Measurements from ENCODE around the gene SPTLC3. TPM values are rescaled to one million over a fixed set of nuclear protein-coding genes. Genes with fewer than 3 reads are reported as not detected.
A peak's percentile ranks its signal among the peaks of the same experiment; 100 is the strongest.

The SPTLC3 gene
- total and polyA plus RNA-seq, 2 donors (not counting 1 experiment from before 2014, with no cell fraction given) = 4.0 TPM

GRCh38 chr20:12969071-12969669 is 39.6 kb upstream of the SPTLC3 start:
- Histone ChIP-seq H3K27me3 (ENCODE audit: control insufficient read depth, insufficient read depth, low read length) (no peaks in the 10 kb centered on the region), H3K36me3 (ENCODE audit: control insufficient read depth, insufficient read depth, low read length) (no peaks in the 10 kb centered on the region), H3K9ac (ENCODE audit: insufficient read depth, low read length) (no peak overlapping the region), H3K4me2 (ENCODE audit: extremely low read depth, insufficient read depth, low read length) (no peak overlapping the region), H3K9me3 (ENCODE audit: control insufficient read depth, insufficient read depth, low read depth, low read length) (no peaks in the 10 kb centered on the region), H3K4me1 (ENCODE audit: control insufficient read depth, extremely low read depth, insufficient read depth, low read length) (no peaks in the 10 kb centered on the region), H3K4me3 (replicated peaks in 1 of 4; ENCODE audit: control extremely low read depth in 1 of 4, insufficient read depth in 1 of 4, low read depth in 3 of 4, low read length in 4 of 4) (no peak overlapping the region), H3K27ac (ENCODE audit: insufficient read depth, low read length) (no peak overlapping the region), H3K79me2 (ENCODE audit: control insufficient read depth, insufficient read depth, low read length) (no peaks in the 10 kb centered on the region), H4K20me1 (ENCODE audit: control insufficient read depth, extremely low read depth, insufficient read depth, low read length) (no peaks in the 10 kb centered on the region), H2AFZ (ENCODE audit: low read length) (no peak overlapping the region)
- no peak for DNase-seq (ENCODE audit: low read depth in 2 of 2)
- no peak for TF ChIP-seq EZH2 (IDR thresholded peaks at IDR 0.05; ENCODE audit: low read length, missing control alignments)
- no peak for TF ChIP-seq CTCF (conservative IDR thresholded peaks at IDR 0.05 in 1 of 2, IDR thresholded peaks at IDR 0.05 in 1 of 2; ENCODE audit: low read depth in 1 of 2, low read length in 2 of 2)

DNA sequence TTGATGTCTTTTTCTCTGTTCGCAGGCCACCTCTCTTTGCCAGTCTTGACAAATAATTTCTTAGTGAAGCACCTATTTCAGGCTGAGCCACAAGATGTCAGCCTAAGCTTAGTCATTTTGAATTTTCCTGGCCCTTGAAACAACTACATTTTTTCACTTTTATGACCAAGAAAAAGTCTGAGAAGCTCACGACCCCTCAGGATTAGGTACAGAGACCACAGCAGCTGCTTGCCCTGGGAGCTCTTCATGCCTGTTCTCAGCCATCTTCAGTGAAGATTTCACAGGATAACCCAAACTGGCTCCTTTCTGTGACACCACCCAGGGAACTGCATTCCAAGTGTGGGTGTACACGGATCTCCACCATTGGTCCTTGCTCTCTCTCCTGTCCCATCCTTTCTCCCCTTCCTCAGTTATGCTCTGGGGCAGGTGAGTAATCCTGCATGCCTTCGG is 38.4 kb upstream of the SPTLC3 start:
- Histone ChIP-seq H2AFZ (ENCODE audit: low read length) (no peak overlapping the region), H3K4me2 (ENCODE audit: extremely low read depth, insufficient read depth, low read length) (no peak overlapping the region), H4K20me1 (ENCODE audit: control insufficient read depth, extremely low read depth, insufficient read depth, low read length) (no peaks in the 10 kb centered on the region), H3K27me3 (ENCODE audit: control insufficient read depth, insufficient read depth, low read length) (no peaks in the 10 kb centered on the region), H3K36me3 (ENCODE audit: control insufficient read depth, insufficient read depth, low read length) (no peaks in the 10 kb centered on the region), H3K27ac (ENCODE audit: insufficient read depth, low read length) (no peak overlapping the region), H3K4me1 (ENCODE audit: control insufficient read depth, extremely low read depth, insufficient read depth, low read length) (no peaks in the 10 kb centered on the region), H3K9ac (ENCODE audit: insufficient read depth, low read length) (no peak overlapping the region), H3K9me3 (ENCODE audit: control insufficient read depth, insufficient read depth, low read depth, low read length) (no peaks in the 10 kb centered on the region), H3K79me2 (ENCODE audit: control insufficient read depth, insufficient read depth, low read length) (no peaks in the 10 kb centered on the region), H3K4me3 (replicated peaks in 1 of 4; ENCODE audit: control extremely low read depth in 1 of 4, insufficient read depth in 1 of 4, low read depth in 3 of 4, low read length in 4 of 4) (no peak overlapping the region)
- TF ChIP-seq EZH2 (IDR thresholded peaks at IDR 0.05; ENCODE audit: low read length, missing control alignments) (no peak), CTCF (conservative IDR thresholded peaks at IDR 0.05 in 1 of 2, IDR thresholded peaks at IDR 0.05 in 1 of 2; ENCODE audit: low read depth in 1 of 2, low read length in 2 of 2) (peak; percentile 71 to 72)
- DNase-seq (ENCODE audit: low read depth in 2 of 2) = peak; percentile 39 to 74

GRCh38 chr20:12975833-12976608 is 32.8 kb upstream of the SPTLC3 start:
- Histone ChIP-seq H3K4me1 (ENCODE audit: control insufficient read depth, extremely low read depth, insufficient read depth, low read length) (no peaks in the 10 kb centered on the region), H4K20me1 (ENCODE audit: control insufficient read depth, extremely low read depth, insufficient read depth, low read length) (no peaks in the 10 kb centered on the region), H3K9me3 (ENCODE audit: control insufficient read depth, insufficient read depth, low read depth, low read length) (no peaks in the 10 kb centered on the region), H3K27ac (ENCODE audit: insufficient read depth, low read length) (no peak overlapping the region), H3K4me3 (replicated peaks in 1 of 4; ENCODE audit: control extremely low read depth in 1 of 4, insufficient read depth in 1 of 4, low read depth in 3 of 4, low read length in 4 of 4) (no peak overlapping the region), H3K4me2 (ENCODE audit: extremely low read depth, insufficient read depth, low read length) (no peak overlapping the region), H3K79me2 (ENCODE audit: control insufficient read depth, insufficient read depth, low read length) (no peaks in the 10 kb centered on the region), H3K9ac (ENCODE audit: insufficient read depth, low read length) (no peak overlapping the region), H3K36me3 (ENCODE audit: control insufficient read depth, insufficient read depth, low read length) (no peaks in the 10 kb centered on the region), H3K27me3 (ENCODE audit: control insufficient read depth, insufficient read depth, low read length) (no peaks in the 10 kb centered on the region), H2AFZ (ENCODE audit: low read length) (no peak overlapping the region)
- TF ChIP-seq CTCF (conservative IDR thresholded peaks at IDR 0.05 in 1 of 2, IDR thresholded peaks at IDR 0.05 in 1 of 2; ENCODE audit: low read depth in 1 of 2, low read length in 2 of 2) (no peak), EZH2 (IDR thresholded peaks at IDR 0.05; ENCODE audit: low read length, missing control alignments) (no peak)
- DNase-seq (ENCODE audit: low read depth in 2 of 2) = no peak

All from fibroblast of lung (primary cell).